ENCODE results near the gene HOXA4.

Gene HOXA4

GRCh38 chr7:27117887-27118491 lies 12.6 kb downstream of the HOXA4 start:
- DNase-seq (ENCODE audit: low read depth in 2 of 2): no peak

- DNase-seq (ENCODE audit: low read depth in 2 of 2): no peak
Measured at GRCh38 chr7:27116962-27117886, 13.3 kb downstream of the HOXA4 start.

GRCh38 chr7:27116031-27116961 lies 14.3 kb downstream of the HOXA4 start:
- DNase-seq (ENCODE audit: low read depth in 2 of 2): no peak

- no peak for DNase-seq (ENCODE audit: low read depth in 2 of 2)
Measured at GRCh38 chr7:27115221-27116026, 15.1 kb downstream of the HOXA4 start.

GRCh38 chr7:27114881-27115220 lies 15.7 kb downstream of the HOXA4 start:
- DNase-seq (ENCODE audit: low read depth in 2 of 2): no peak

GRCh38 chr7:27113991-27114769 lies 16.4 kb downstream of the HOXA4 start:
- DNase-seq (ENCODE audit: low read depth in 2 of 2): no peak

- no peak for DNase-seq (ENCODE audit: low read depth in 2 of 2)
Measured at GRCh38 chr7:27112955-27113949, 17.3 kb downstream of the HOXA4 start.

GRCh38 chr7:27112361-27112760 lies 18.2 kb downstream of the HOXA4 start:
- DNase-seq (ENCODE audit: low read depth in 2 of 2): no peak

- no peak for DNase-seq (ENCODE audit: low read depth in 2 of 2)
Measured at GRCh38 chr7:27111751-27112277, 18.7 kb downstream of the HOXA4 start.

GRCh38 chr7:27111042-27111750 lies 19.4 kb downstream of the HOXA4 start:
- DNase-seq (ENCODE audit: low read depth in 2 of 2): no peak

GRCh38 chr7:27110186-27111031 lies 20.1 kb downstream of the HOXA4 start:
- no peak for DNase-seq (ENCODE audit: low read depth in 2 of 2)

- no peak for DNase-seq (ENCODE audit: low read depth in 2 of 2)
Measured at GRCh38 chr7:27109466-27110185, 20.9 kb downstream of the HOXA4 start.

- DNase-seq (ENCODE audit: low read depth in 2 of 2): no peak
Measured at GRCh38 chr7:27108390-27109127, 22.0 kb downstream of the HOXA4 start.

GRCh38 chr7:27107391-27108381 lies 22.9 kb downstream of the HOXA4 start:
- DNase-seq (ENCODE audit: low read depth in 2 of 2): no peak

- no peak for DNase-seq (ENCODE audit: low read depth in 2 of 2)
Measured at GRCh38 chr7:27106901-27107240, 23.7 kb downstream of the HOXA4 start.

All from stimulated activated CD4-positive, alpha-beta T cell treated with anti-CD3 and anti-CD28 coated beads, Interleukin-1b, Interleukin-23, amount 100 ng/mL, for 1 hour (primary cell).